Glutamatergic neuron (in vitro differentiated cells): ENCODE results near the gene POLK. TPM values are rescaled to one million over a fixed set of nuclear protein-coding genes. Genes with fewer than 3 reads are reported as not detected.
"Not testable (repeated sequence)": the region's sequence is repeated elsewhere in the genome, so short reads cannot be mapped to it uniquely, and the experiment has no call there.

Experiments
- DNase-seq: peaks from one replicate; pipeline ENCODE4 v3.0.0; 2022
- H3K27ac Mint-ChIP-seq: one replicate; pipeline ENCODE4 v1.8.0; 2020; ENCODE audit warnings: mild to moderate bottlenecking, mixed read lengths, inconsistent platforms; ENCODE audit not compliant: unreplicated experiment
- H3K27me3 Mint-ChIP-seq: one replicate; pipeline ENCODE4 v1.8.0; 2020; ENCODE audit warnings: mild to moderate bottlenecking, moderate library complexity, mixed read lengths, inconsistent platforms; ENCODE audit not compliant: unreplicated experiment
- H3K36me3 Mint-ChIP-seq: one replicate; pipeline ENCODE4 v1.8.0; 2020; ENCODE audit warnings: mild to moderate bottlenecking, mixed read lengths, inconsistent platforms; ENCODE audit not compliant: unreplicated experiment
- H3K4me1 Mint-ChIP-seq: one replicate; pipeline ENCODE4 v1.8.0; 2020; ENCODE audit warnings: mild to moderate bottlenecking, low read depth, mixed read lengths, inconsistent platforms; ENCODE audit not compliant: unreplicated experiment
- H3K4me3 Mint-ChIP-seq: one replicate; pipeline ENCODE4 v1.8.0; 2020; ENCODE audit warnings: mild to moderate bottlenecking, mixed read lengths, inconsistent platforms; ENCODE audit not compliant: unreplicated experiment
- H3K9me3 Mint-ChIP-seq: one replicate; pipeline ENCODE4 v1.8.0; 2020; ENCODE audit warnings: mild to moderate bottlenecking, moderate library complexity, mixed read lengths, inconsistent platforms; ENCODE audit not compliant: unreplicated experiment
- total RNA-seq: library from RNA; stranded (reverse); fragmentation: NEBNext Ultra II Directional; extraction: Animal tissue kit (Norgen Biotek cat#: 25700); gene quantifications from one replicate; pipeline ENCODE4 v1.2.1, GENCODE V29; 2021; ENCODE audit not compliant: unreplicated experiment
- TF ChIP-seq, protein P1 (sequence below): fragments of 200-600 bp; sonication (generic); IDR thresholded peaks from one replicate; pipeline ENCODE4 v1.5.0; 2021; ENCODE audit not compliant: partially characterized antibody, unreplicated experiment

Gene POLK
- total RNA-seq, 1 donor from 2014 or later: 28.9 TPM

- Mint-ChIP-seq H3K36me3 (peaks cover 3% of the 10 kb centered on the region), H3K4me3 (peak overlapping the region; percentile 92), H3K27ac (peak overlapping the region; percentile 99), H3K4me1 (peaks cover 38% of the 10 kb centered on the region), H3K27me3 (peaks cover 5% of the 10 kb centered on the region), H3K9me3 (peaks cover 13% of the 10 kb centered on the region)
- DNase-seq: no peak
- TF ChIP-seq, protein P1, sequence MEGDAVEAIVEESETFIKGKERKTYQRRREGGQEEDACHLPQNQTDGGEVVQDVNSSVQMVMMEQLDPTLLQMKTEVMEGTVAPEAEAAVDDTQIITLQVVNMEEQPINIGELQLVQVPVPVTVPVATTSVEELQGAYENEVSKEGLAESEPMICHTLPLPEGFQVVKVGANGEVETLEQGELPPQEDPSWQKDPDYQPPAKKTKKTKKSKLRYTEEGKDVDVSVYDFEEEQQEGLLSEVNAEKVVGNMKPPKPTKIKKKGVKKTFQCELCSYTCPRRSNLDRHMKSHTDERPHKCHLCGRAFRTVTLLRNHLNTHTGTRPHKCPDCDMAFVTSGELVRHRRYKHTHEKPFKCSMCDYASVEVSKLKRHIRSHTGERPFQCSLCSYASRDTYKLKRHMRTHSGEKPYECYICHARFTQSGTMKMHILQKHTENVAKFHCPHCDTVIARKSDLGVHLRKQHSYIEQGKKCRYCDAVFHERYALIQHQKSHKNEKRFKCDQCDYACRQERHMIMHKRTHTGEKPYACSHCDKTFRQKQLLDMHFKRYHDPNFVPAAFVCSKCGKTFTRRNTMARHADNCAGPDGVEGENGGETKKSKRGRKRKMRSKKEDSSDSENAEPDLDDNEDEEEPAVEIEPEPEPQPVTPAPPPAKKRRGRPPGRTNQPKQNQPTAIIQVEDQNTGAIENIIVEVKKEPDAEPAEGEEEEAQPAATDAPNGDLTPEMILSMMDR: no peak
These were observed 98.5 kb downstream of the POLK start for GRCh38 chr5:75610201-75610600.

DNA sequence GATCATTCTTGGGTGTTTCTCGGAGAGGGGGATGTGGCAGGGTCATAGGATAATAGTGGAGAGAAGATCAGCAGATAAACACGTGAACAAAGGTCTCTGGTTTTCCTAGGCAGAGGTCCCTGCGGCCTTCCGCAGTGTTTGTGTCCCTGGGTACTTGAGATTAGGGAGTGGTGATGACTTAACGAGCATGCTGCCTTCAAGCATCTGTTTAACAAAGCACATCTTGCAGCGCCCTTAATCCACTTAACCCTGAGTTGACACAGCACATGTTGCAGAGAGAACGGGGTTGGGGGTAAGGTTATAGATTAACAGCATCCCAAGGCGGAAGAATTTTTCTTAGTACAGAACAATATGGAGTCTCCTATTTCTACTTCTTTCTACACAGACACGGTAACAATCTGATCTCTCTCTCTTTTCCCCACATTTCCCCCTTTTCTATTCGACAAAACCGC, 99.2 kb downstream of the POLK start:
- H3K36me3 Mint-ChIP-seq, H3K27me3 Mint-ChIP-seq: not testable (repeated sequence)
- peak; percentile 30 for DNase-seq
- Mint-ChIP-seq H3K4me3 (peak overlapping the region; percentile 92), H3K27ac (peak overlapping the region; percentile 99), H3K4me1 (peaks cover 34% of the 10 kb centered on the region), H3K9me3 (peaks cover 10% of the 10 kb centered on the region)

- Mint-ChIP-seq H3K4me3 (peak within 1 kb of the TSS; percentile 92), H3K4me1 (peaks cover 40% of the 10 kb centered on the region), H3K27ac (peak within 1 kb of the TSS; percentile 99), H3K9me3 (peaks cover 10% of the 10 kb centered on the region), H3K36me3 (peaks cover 3% of the 10 kb centered on the region), H3K27me3 (peaks cover 5% of the 10 kb centered on the region)
- TF ChIP-seq, protein P1: no peak
- DNase-seq: peak; percentile 61
These were observed 99.9 kb downstream of the POLK start, which contains the start of gene ANKDD1B for GRCh38 chr5:75611311-75612225. Gene ANKDD1B, plus strand, starts transcription at chr5:75611453. Its CDS starts 182 bp downstream, at chr5:75611635.

DNA sequence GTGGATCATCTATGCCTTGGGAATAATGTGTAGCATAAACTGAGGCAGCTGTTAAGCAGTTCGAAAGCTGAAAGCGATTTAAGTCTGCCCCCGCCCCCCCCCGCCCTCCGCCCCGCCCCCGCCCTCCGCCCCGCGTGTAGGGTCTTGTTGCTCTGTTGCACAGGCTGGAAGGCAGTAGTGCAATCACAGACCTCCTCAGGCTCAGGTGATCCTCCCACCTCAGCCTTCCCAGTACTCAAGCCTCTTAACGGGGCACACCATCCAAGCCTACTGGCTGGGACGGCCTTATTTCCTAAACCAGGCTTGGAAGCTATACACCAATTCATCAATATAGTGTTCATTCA, 100.5 kb downstream of the POLK start:
- H3K4me3 Mint-ChIP-seq: peak overlapping the region; percentile 92
- H3K27ac Mint-ChIP-seq: peak overlapping the region; percentile 99
- TF ChIP-seq, protein P1: no peak
- H3K27me3 Mint-ChIP-seq: peaks cover 5% of the 10 kb centered on the region
- H3K4me1 Mint-ChIP-seq: peaks cover 41% of the 10 kb centered on the region
- DNase-seq: no peak
- H3K9me3 Mint-ChIP-seq: peaks cover 10% of the 10 kb centered on the region
- H3K36me3 Mint-ChIP-seq: no peaks in the 10 kb centered on the region

- H3K27ac Mint-ChIP-seq: no peak overlapping the region
- H3K4me1 Mint-ChIP-seq: peaks cover 42% of the 10 kb centered on the region
- H3K4me3 Mint-ChIP-seq: no peak overlapping the region
- TF ChIP-seq, protein P1: no peak
- no peak for DNase-seq
- no peaks in the 10 kb centered on the region for H3K36me3 Mint-ChIP-seq
- H3K9me3 Mint-ChIP-seq: peaks cover 7% of the 10 kb centered on the region
- H3K27me3 Mint-ChIP-seq: peaks cover 4% of the 10 kb centered on the region
These were observed 101.2 kb downstream of the POLK start for GRCh38 chr5:75612901-75613300.
